Fibroblast of peridontal ligament (primary cell): Measurements from ENCODE around the gene TBX4.
"Not testable (repeated sequence)": the region's sequence is repeated elsewhere in the genome, so short reads cannot be mapped to it uniquely, and the experiment has no call there.

ENCODE experiments used
- DNase-seq: peaks from one replicate; pipeline ENCODE4 v3.0.0-alpha.2; 2010; ENCODE audit errors: extremely low read depth

TBX4 gene

GRCh38 chr17:61524319-61524718, 72.1 kb downstream of the TBX4 start:
- DNase-seq, result no peak

GRCh38 chr17:61527441-61527840, 75.2 kb downstream of the TBX4 start:
- DNase-seq, result not testable (repeated sequence)

- no peak for DNase-seq
Measured at GRCh38 chr17:61528171-61528570, 75.9 kb downstream of the TBX4 start.

- DNase-seq, result no peak
Measured at GRCh38 chr17:61531223-61531622, 79.0 kb downstream of the TBX4 start.

- no peak for DNase-seq
Measured at GRCh38 chr17:61532826-61533225, 80.6 kb downstream of the TBX4 start.

GRCh38 chr17:61533797-61534196, 81.6 kb downstream of the TBX4 start:
- no peak for DNase-seq

GRCh38 chr17:61534414-61534813, 82.2 kb downstream of the TBX4 start:
- no peak for DNase-seq
